ENCODE measurements around the gene CNDP2.

DNA sequence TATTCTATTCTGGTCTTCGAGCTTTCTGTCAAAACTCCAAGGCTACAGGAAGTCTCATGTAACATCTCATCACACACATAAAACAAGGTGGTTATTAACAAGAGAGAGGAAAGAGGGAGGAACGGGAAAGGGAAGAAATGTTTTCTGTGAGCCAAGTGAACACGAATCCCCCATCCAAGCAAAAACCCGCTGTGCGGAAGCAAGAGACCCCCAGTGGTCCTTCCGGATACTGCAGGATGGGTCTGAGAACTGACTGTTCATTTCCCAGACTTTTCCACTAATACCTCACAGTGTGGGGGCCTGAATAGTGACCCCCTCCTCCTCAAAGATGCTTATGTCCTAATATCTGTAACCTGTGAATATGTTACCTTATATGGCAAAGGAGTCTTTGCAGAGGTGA, 20.0 kb upstream of the CNDP2 start:
- TF ChIP-seq, protein P1, sequence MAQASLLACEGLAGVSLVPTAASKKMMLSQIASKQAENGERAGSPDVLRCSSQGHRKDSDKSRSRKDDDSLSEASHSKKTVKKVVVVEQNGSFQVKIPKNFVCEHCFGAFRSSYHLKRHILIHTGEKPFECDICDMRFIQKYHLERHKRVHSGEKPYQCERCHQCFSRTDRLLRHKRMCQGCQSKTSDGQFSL (CRISPR knock-in tag; IDR thresholded peaks at IDR 0.05) = no peak
- TF ChIP-seq MYC (CRISPR knock-in tag; IDR thresholded peaks at IDR 0.05; ENCODE audit: borderline replicate concordance) (no peak), TCF7L2 (IDR thresholded peaks at IDR 0.05; ENCODE audit: low read depth, low read length) (no peak), EP300 (IDR thresholded peaks at IDR 0.05; ENCODE audit: low read depth in 2 of 2, low read length in 2 of 2) (no peak), EP300 (CRISPR knock-in tag; IDR thresholded peaks at IDR 0.05; ENCODE audit: borderline replicate concordance) (no peak), ZBTB20 (CRISPR knock-in tag; IDR thresholded peaks at IDR 0.05; ENCODE audit: borderline replicate concordance, low read depth) (no peak), FOXK2 (IDR thresholded peaks at IDR 0.05) (no peak), KDM1A (CRISPR knock-in tag; IDR thresholded peaks at IDR 0.05) (no peak), SIN3A (IDR thresholded peaks at IDR 0.05; ENCODE audit: borderline replicate concordance, low read depth, low read length) (no peak)
- TF ChIP-seq, protein P2, sequence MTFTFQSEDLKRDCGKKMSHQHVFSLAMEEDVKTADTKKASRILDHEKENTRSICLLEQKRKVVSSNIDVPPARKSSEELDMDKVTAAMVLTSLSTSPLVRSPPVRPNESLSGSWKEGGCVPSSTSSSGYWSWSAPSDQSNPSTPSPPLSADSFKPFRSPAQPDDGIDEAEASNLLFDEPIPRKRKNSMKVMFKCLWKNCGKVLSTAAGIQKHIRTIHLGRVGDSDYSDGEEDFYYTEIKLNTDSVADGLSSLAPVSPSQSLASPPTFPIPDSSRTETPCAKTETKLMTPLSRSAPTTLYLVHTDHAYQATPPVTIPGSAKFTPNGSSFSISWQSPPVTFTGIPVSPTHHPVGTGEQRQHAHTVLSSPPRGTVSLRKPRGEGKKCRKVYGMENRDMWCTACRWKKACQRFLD (CRISPR knock-in tag; IDR thresholded peaks at IDR 0.05; ENCODE audit: borderline replicate concordance) = no peak

All from HepG2 (cell line).